GOT3 (cell line): Measurements from ENCODE around the gene TMEM167A.

Experiments
- DNase-seq: peaks from one replicate; lab custom pipeline; 2025; ENCODE audit warnings: mixed read lengths; lab: John Stamatoyannopoulos, UW

The TMEM167A gene

GRCh38 chr5:83035373-83036100 is 41.7 kb downstream of the TMEM167A start:
- no peak for DNase-seq

GRCh38 chr5:83034528-83035207 is 42.5 kb downstream of the TMEM167A start:
- DNase-seq = no peak

- no peak for DNase-seq
Measured at GRCh38 chr5:83034036-83034435, 43.2 kb downstream of the TMEM167A start.

GRCh38 chr5:83031381-83031780 is 45.8 kb downstream of the TMEM167A start:
- DNase-seq = no peak

GRCh38 chr5:83029912-83030311 is 47.3 kb downstream of the TMEM167A start:
- DNase-seq = no peak

GRCh38 chr5:83026930-83027687 is 50.1 kb downstream of the TMEM167A start:
- DNase-seq = no peak

GRCh38 chr5:83026516-83026915 is 50.7 kb downstream of the TMEM167A start:
- DNase-seq = no peak

- no peak for DNase-seq
Measured at GRCh38 chr5:83025690-83026478, 51.3 kb downstream of the TMEM167A start.

GRCh38 chr5:83022334-83022733 is 54.9 kb downstream of the TMEM167A start:
- DNase-seq = no peak

GRCh38 chr5:83015676-83016075 is 61.5 kb downstream of the TMEM167A start:
- no peak for DNase-seq

GRCh38 chr5:83011985-83012384 is 65.2 kb downstream of the TMEM167A start:
- DNase-seq = no peak

- DNase-seq = no peak
Measured at GRCh38 chr5:83009408-83009807, 67.8 kb downstream of the TMEM167A start.

- no peak for DNase-seq
Measured at GRCh38 chr5:83007755-83008154, 69.4 kb downstream of the TMEM167A start.

- DNase-seq = no peak
Measured at GRCh38 chr5:83006683-83007283, 70.4 kb downstream of the TMEM167A start.

- no peak for DNase-seq
Measured at GRCh38 chr5:83003791-83004190, 73.4 kb downstream of the TMEM167A start.
